GM19438 (cell line): ENCODE data around the gene TMEM131L.
"Not testable (repeated sequence)": the region's sequence is repeated elsewhere in the genome, so short reads cannot be mapped to it uniquely, and the experiment has no call there.

Experiments
- ATAC-seq: cut with Tn5 transposase; IDR thresholded peaks from one replicate; pipeline ENCODE4 v1.9.1; 2021; ENCODE audit warnings: low read depth; ENCODE audit not compliant: unreplicated experiment

Gene TMEM131L

GRCh38 chr4:153538487-153539357 is 72.6 kb downstream of the TMEM131L start:
- no peak for ATAC-seq

- ATAC-seq: no peak
Measured at GRCh38 chr4:153539422-153539821, 73.3 kb downstream of the TMEM131L start.

GRCh38 chr4:153541456-153542096 is 75.4 kb downstream of the TMEM131L start:
- no peak for ATAC-seq

- no peak for ATAC-seq
Measured at GRCh38 chr4:153542131-153542530, 76.0 kb downstream of the TMEM131L start.

GRCh38 chr4:153542834-153543233 is 76.7 kb downstream of the TMEM131L start:
- ATAC-seq: no peak

- ATAC-seq: no peak
Measured at GRCh38 chr4:153543351-153543750, 77.2 kb downstream of the TMEM131L start.

GRCh38 chr4:153545822-153546221 is 79.7 kb downstream of the TMEM131L start:
- no peak for ATAC-seq

- no peak for ATAC-seq
Measured at GRCh38 chr4:153546280-153546679, 80.1 kb downstream of the TMEM131L start.

GRCh38 chr4:153547520-153547919 is 81.4 kb downstream of the TMEM131L start:
- ATAC-seq: no peak

GRCh38 chr4:153548907-153549306 is 82.7 kb downstream of the TMEM131L start:
- not testable (repeated sequence) for ATAC-seq

GRCh38 chr4:153549405-153549804 is 83.2 kb downstream of the TMEM131L start:
- ATAC-seq: no peak

- no peak for ATAC-seq
Measured at GRCh38 chr4:153553155-153553818, 87.1 kb downstream of the TMEM131L start.

- ATAC-seq: no peak
Measured at GRCh38 chr4:153553819-153554170, 87.6 kb downstream of the TMEM131L start.

- ATAC-seq: no peak
Measured at GRCh38 chr4:153555730-153556434, 89.7 kb downstream of the TMEM131L start.

- ATAC-seq: no peak
Measured at GRCh38 chr4:153556435-153556815, 90.3 kb downstream of the TMEM131L start.

- no peak for ATAC-seq
Measured at GRCh38 chr4:153560908-153561307, 94.7 kb downstream of the TMEM131L start.

GRCh38 chr4:153564630-153565525 is 98.7 kb downstream of the TMEM131L start:
- ATAC-seq: no peak

GRCh38 chr4:153566631-153567150 is 100.5 kb downstream of the TMEM131L start:
- no peak for ATAC-seq

GRCh38 chr4:153567660-153568059 is 101.5 kb downstream of the TMEM131L start:
- ATAC-seq: not testable (repeated sequence)
